ENCODE data around the gene CHCHD10.
A peak's percentile ranks its signal among the peaks of the same experiment; 100 is the strongest.

CHCHD10 gene

GRCh38 chr22:23767673-23768548, at the start of gene CHCHD10:
Gene CHCHD10, minus strand, starts transcription at chr22:23767972. Its CDS starts 98 bp downstream, at chr22:23767874.
- DNase-seq = peak; percentile 89

- no peak for DNase-seq
Measured at GRCh38 chr22:23817146-23817545, 49.4 kb upstream of the CHCHD10 start.

DNA sequence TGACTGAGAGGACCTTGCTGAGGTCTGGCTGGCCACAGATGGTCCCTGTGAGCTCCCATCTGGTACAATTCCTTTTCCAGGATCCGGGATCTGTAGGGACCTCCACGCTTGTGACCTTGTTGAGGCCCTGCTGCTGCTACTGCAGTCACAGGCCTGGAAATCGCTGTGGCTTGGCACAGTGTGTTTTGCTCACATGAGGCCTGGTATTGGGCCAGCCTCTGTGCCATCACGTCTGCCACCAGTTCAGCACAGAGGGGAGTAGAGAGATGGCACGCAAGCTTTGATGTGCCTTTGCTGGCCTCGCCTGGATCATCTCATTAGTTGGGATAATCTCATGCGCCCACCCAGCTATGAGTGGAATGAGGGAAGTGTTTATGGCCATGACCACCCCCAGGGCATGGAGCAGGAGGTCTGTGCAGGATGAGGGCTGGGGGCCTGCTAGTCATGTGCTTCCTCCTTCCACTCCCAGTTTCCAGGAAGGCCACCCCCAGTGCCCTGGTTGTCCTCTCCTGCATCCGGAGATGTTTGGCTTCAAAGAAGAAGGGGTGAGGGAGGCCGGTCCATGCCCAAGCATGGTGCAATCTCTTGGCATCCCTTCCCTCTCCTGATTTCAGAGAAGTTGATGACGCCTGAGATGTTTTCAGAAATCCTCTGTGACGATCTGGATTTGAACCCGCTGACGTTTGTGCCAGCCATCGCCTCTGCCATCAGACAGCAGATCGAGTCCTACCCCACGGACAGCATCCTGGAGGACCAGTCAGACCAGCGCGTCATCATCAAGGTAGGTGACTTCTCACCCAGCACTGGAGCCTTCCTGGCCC, 48.6 kb upstream of the CHCHD10 start:
- no peak for DNase-seq

DNA sequence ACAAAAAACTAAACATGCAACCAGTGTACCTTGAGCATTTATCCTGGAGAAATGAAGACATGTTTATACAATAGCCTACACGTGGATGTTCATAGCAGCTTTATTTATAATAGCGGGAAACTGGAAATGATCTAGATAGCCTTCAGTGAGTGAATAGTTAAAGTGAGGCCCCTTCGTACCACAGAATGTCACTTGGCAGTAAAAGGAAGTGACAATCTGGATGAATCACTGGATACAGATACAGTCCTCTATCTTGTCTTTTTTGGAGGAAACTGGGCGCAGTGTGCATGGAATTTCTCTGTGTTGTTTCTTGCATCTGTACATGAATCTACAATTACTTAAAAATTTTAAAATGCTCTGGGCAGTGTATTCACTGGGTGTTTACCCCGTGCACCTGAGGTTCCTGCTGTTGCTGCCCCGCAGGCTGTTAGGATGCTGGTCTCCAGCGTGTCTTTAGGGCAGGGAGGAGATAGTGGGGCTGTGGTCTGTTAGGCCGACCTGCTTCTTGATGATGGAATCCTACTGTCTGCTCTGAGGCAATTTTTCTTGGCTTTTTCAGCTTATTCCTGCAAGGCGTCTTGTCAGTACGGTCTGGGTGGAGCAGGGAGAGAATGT, 47.9 kb upstream of the CHCHD10 start:
- no peak for DNase-seq

DNA sequence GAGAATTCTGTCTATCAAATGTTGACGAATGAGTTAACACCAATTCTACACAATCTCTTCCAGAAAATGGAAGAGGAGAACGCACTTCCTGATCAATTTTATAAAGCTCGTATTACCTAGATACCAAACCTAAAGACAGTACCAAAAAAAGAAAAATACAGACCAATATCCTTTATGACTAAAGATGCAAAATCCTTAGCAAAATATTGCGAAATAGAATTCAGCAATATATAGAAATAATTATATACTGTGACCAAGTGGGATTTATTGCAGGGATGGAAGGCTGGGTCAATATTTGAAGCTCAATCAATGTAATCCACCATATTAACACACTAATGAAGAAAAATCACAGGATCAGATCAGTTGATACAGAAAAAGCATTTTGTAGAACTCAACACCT, 44.6 kb upstream of the CHCHD10 start:
- DNase-seq = no peak

- DNase-seq = no peak
Measured at GRCh38 chr22:23806837-23807236, 39.1 kb upstream of the CHCHD10 start.

GRCh38 chr22:23804781-23805291, 37.1 kb upstream of the CHCHD10 start:
- DNase-seq = no peak

- DNase-seq = no peak
Measured at GRCh38 chr22:23803001-23803819, 35.4 kb upstream of the CHCHD10 start.

DNA sequence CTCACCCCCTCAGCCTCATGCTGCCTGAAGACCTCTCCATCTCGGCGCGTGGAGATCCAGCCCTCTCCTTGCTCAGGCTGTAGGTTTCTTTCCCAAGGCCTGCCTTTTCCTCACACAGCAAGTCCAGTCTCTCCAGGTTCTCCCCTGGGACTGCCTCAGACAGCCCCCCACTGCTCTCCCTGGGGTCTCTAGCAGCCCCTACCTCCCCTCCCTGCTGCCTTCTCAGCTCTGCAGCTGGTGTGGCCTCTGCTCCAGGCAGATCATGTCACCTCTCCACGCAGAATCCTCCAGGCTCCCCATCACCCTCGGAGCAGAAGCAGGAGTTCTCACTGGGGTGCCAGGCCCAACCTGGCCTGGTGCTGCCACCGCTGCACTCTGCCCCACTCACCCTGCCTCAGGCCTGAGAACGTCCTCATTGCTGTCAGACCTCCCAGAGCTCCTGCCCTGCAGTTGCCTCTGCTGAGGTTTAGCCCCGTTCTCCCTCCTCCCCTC, 34.2 kb upstream of the CHCHD10 start:
- DNase-seq = no peak

DNA sequence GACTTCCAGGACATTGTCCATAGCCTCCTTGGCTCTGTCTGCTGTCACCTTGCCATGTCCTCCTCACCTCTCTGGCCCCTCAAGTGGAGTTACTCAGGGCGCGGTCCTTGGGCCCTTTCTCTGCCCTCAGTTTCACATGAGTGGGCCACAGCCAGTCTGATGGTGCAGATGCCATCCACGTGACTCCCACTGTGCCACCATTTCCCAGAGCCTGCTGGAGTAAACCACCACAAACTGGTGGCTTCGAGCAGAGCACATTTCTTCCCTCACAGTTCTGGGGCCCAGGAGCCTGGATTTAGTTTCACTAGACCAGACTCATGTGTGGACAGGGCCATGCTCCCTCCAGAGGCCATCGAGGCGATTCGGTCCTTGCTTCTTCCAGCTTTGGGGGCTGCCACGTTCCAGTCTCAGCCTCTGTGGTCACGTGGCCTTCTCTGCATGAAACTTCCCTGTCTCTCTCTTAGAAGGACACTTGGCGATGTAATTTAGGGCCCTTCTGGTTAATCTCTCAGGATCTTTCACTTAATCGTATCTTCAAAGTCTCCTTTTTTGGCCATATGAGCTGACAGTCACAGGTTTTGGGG, 33.6 kb upstream of the CHCHD10 start:
- DNase-seq = no peak

GRCh38 chr22:23800297-23801237, 32.8 kb upstream of the CHCHD10 start:
- no peak for DNase-seq

- peak; percentile 35 for DNase-seq
Measured at GRCh38 chr22:23796461-23796860, 28.7 kb upstream of the CHCHD10 start.

GRCh38 chr22:23793326-23793725, 25.6 kb upstream of the CHCHD10 start:
- DNase-seq = no peak

GRCh38 chr22:23791738-23792645, 24.2 kb upstream of the CHCHD10 start:
- DNase-seq = no peak

GRCh38 chr22:23790819-23791737, 23.3 kb upstream of the CHCHD10 start:
- DNase-seq = no peak

DNA sequence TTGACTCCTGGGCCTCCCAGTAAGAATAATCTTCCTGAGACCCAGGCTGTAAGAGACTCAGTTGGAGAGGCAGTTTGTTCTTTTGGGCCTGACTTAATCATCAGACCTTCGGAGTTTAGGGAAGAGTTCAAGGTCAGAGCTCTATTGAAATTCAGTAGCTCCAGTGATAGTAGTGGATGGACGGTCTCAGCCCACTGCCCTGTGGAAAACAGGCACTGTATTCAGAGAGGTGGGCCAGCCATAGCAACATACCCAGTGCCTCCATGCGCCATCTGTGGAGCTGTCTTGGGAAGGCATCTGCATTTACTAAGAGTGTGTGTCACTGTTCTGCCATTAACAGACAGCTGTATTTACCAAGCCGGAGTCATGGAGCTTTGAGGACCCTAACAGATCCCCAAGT, 21.9 kb upstream of the CHCHD10 start:
- peak; percentile 27 for DNase-seq

DNA sequence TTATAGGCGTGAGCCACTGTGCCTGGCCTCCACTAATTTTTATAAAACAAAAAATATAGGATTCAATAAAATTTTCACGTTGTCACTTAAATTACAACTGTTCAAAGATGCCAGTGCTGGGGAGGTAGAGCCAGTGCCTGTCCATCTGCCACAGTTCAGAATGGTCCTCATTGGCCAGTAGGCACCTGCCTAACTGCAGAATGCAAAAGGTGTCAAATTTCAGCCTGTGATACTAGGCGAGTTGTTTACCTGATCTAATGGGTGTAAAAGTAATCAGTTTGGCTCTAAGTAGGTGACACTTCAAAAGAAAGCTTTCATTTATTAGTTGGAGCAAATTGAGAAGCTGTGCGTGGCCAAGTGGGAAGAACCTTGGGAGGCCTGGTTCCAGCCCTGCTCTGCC, 21.3 kb upstream of the CHCHD10 start:
- DNase-seq = peak; percentile 58

DNA sequence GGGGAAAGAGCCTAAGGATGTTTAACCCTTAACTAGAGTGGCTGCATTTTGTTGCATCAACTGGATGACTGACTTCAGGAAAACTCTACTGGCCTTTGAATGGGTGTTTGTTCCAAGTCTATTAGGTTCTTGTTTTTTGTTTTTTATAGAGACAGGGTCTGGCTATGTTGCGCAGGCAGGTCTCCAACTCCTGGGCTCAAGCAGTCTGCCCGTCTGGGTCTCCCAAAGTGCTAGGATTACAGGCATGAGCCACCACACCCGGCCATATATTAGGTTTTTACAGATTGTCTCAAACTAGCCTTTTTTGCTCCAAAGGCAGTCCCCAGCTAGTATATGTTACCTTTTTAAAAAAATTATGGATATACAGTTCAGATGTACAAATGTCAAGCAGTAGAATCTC, 20.1 kb upstream of the CHCHD10 start:
- DNase-seq = no peak

GRCh38 chr22:23787600-23787896, 19.8 kb upstream of the CHCHD10 start:
- DNase-seq = no peak
